B cell (primary cell): ENCODE data around the gene ULBP2.

Experiments used
- EZH2 ChIP-seq: IDR thresholded peaks from 2 replicates; pipeline ENCODE4 v1.6.1; 2012; ENCODE audit warnings: borderline replicate concordance, low read depth, mild to moderate bottlenecking, moderate library complexity, low read length; ENCODE audit not compliant: insufficient read depth, poor library complexity, severe bottlenecking
- TF ChIP-seq, protein P1 (sequence below): fragments of 200-600 bp; IDR thresholded peaks from one replicate; pipeline ENCODE4 v1.8.0; 2022; ENCODE audit warnings: antibody characterized with exemption, mild to moderate bottlenecking

DNA sequence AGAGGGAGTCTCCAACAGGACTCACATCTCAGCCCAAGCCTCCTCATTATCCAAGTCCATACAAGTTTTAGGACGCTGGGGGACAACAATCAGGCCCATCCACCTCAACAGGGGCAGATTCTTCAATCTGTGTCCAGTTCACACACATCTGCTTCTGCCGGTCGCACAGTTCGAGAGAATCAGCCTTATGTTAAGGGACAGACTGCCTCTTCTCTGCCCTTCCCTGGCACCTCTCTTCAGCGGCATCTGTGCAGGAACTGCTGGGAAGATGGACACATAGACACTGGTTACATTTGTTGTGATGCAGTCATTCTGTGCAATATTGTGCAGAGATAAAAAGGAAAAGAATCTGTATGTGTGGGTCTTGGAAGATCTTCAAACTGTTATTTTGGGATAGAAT lies 43.0 kb downstream of the ULBP2 start:
- TF ChIP-seq, protein P1, sequence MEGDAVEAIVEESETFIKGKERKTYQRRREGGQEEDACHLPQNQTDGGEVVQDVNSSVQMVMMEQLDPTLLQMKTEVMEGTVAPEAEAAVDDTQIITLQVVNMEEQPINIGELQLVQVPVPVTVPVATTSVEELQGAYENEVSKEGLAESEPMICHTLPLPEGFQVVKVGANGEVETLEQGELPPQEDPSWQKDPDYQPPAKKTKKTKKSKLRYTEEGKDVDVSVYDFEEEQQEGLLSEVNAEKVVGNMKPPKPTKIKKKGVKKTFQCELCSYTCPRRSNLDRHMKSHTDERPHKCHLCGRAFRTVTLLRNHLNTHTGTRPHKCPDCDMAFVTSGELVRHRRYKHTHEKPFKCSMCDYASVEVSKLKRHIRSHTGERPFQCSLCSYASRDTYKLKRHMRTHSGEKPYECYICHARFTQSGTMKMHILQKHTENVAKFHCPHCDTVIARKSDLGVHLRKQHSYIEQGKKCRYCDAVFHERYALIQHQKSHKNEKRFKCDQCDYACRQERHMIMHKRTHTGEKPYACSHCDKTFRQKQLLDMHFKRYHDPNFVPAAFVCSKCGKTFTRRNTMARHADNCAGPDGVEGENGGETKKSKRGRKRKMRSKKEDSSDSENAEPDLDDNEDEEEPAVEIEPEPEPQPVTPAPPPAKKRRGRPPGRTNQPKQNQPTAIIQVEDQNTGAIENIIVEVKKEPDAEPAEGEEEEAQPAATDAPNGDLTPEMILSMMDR, result no peak
- TF ChIP-seq EZH2, result no peak
